DOHH2 (cell line): ENCODE results near the gene RASAL3.

Experiments
- CTCF ChIP-seq: fragments of 200-600 bp; sonication (generic); IDR thresholded peaks from one replicate; pipeline ENCODE4 v1.5.1; 2014; ENCODE audit warnings: antibody characterized with exemption, mild to moderate bottlenecking, low read depth, low read length; ENCODE audit not compliant: poor library complexity, severe bottlenecking
- EZH2phosphoT487 ChIP-seq: fragments of 200-600 bp; sonication (generic); IDR thresholded peaks from 2 replicates; pipeline ENCODE4 v1.6.1; 2017; ENCODE audit warnings: borderline replicate concordance, mild to moderate bottlenecking, antibody characterized with exemption, low read length, moderate library complexity, mixed read lengths

- TF ChIP-seq CTCF, result no peak
- no peak for TF ChIP-seq EZH2phosphoT487
Measured at GRCh38 chr19:15506074-15506571, 41.8 kb upstream of the RASAL3 start.
